Hypothalamus (tissue), 51 donors: ENCODE data around the gene FAM216A.

Source experiments
- DNase-seq, 51 donors: peaks; one replicate each; lab custom pipeline; 2025; lab: John Stamatoyannopoulos, UW

The FAM216A gene

GRCh38 chr12:110537605-110538409 lies 69.2 kb downstream of the FAM216A start:
- no peak for DNase-seq

GRCh38 chr12:110538869-110539622 lies 70.4 kb downstream of the FAM216A start:
- DNase-seq = no peak
